Measurements from ENCODE around the gene OR10H4. TPM values are rescaled to one million over a fixed set of nuclear protein-coding genes. Genes with fewer than 3 reads are reported as not detected.

The OR10H4 gene
- total and polyA plus RNA-seq, 9 of the 15 experiments (the other 6 are each of a cell fraction or from before 2014, with no cell fraction given) = not detected

GRCh38 chr19:15989889-15990288 lies 41.1 kb downstream of the OR10H4 start (continued):
- peak; percentile 26; the same call in 1 of the 2 replicates for TF ChIP-seq ZNF263 (CRISPR knock-in tag; IDR thresholded peaks at IDR 0.05; ENCODE audit: borderline replicate concordance)
- TF ChIP-seq XRCC5 (IDR thresholded peaks at IDR 0.05; ENCODE audit: low read depth, low read length) = no peak
- TF ChIP-seq CLOCK (CRISPR knock-in tag; IDR thresholded peaks at IDR 0.05; ENCODE audit: borderline replicate concordance) = no peak
- 0 out of 2 replicates have a peak, but pooled peaks have one; percentile 50 for TF ChIP-seq MIER1 (IDR thresholded peaks at IDR 0.05; ENCODE audit: low read depth)
- TF ChIP-seq ZNF324 (CRISPR knock-in tag; IDR thresholded peaks at IDR 0.05) = no peak
- no peak for TF ChIP-seq U2AF2 (optimal IDR thresholded peaks at IDR 0.05; ENCODE audit: low read depth, low read length)

- no peak for TF ChIP-seq GATA2 (CRISPR knock-in tag; IDR thresholded peaks at IDR 0.05)
- 0 out of 2 replicates have a peak, but pooled peaks have one; percentile 71 for TF ChIP-seq THRB (CRISPR knock-in tag; conservative IDR thresholded peaks at IDR 0.05)
- H3K9me3 ChIP-seq (replicated peaks; ENCODE audit: control insufficient read depth, insufficient read depth, low read depth, low read length) = no peaks in the 10 kb centered on the region
- H3K4me1 ChIP-seq (replicated peaks in 1 of 2; ENCODE audit: control insufficient read depth in 2 of 2, insufficient read depth in 2 of 2, low read length in 2 of 2) = no peaks in the 10 kb centered on the region
- intact Hi-C loops (cut with micrococcal nuclease) = no loop called here
- no TSS peak for BruUV-seq (replicated peaks)
- H3K79me2 ChIP-seq (ENCODE audit: control insufficient read depth, insufficient read depth, low read length) = no peaks in the 10 kb centered on the region
- no peaks in the 10 kb centered on the region for H3K9me1 ChIP-seq (ENCODE audit: control insufficient read depth, insufficient read depth, low read length)
- no peaks in the 10 kb centered on the region for H4K20me1 ChIP-seq (replicated peaks; ENCODE audit: control insufficient read depth, insufficient read depth, low read length)
- CTCF ChIA-PET (ENCODE audit: low intra/inter-chr PET ratio) = no interaction called here
- ATAC-seq = no peak
- in situ Hi-C loops (cut with MboI) = no loop called here
- H3K36me3 ChIP-seq (ENCODE audit: control insufficient read depth, insufficient read depth, low read length) = no peaks in the 10 kb centered on the region
- POLR2A ChIA-PET = no interaction called here
- no peak overlapping the region for H2AFZ ChIP-seq (ENCODE audit: low read depth, low read length)
- no peak overlapping the region for H3K27ac ChIP-seq (ENCODE audit: extremely low read depth, low read depth, low read length)
- no peaks in the 10 kb centered on the region; a peak in 1 of 5 replicates for H3K27me3 ChIP-seq (ENCODE audit: control insufficient read depth in 2 of 2, insufficient read depth in 2 of 2, low read length in 2 of 2)
- DNase-seq (ENCODE audit: extremely low read depth in 1 of 4, low spot score in 3 of 4) = no peak
- no peak for FAIRE-seq
- H3K4me3 ChIP-seq = no peak overlapping the region
- H3K4me2 ChIP-seq (ENCODE audit: insufficient read depth, low read length) = no peak overlapping the region
- no peak overlapping the region for H3K9ac ChIP-seq (ENCODE audit: insufficient read depth in 1 of 2, low read depth in 2 of 2, low read length in 2 of 2)
Measured at GRCh38 chr19:15991602-15992001, 42.8 kb downstream of the OR10H4 start.

Measured in K562 (cell line).